Lower leg skin (tissue), 3 donors: ENCODE data around the gene ZFP57.

Source experiments
- POLR2A ChIP-seq, 2 donors: fragments of 450-650 bp; IDR thresholded peaks; one replicate each; pipeline ENCODE4 v1.6.1; 2016 to 2017; ENCODE audit warnings: antibody characterized with exemption in 2 of 2, mild to moderate bottlenecking in 1 of 2, moderate library complexity in 1 of 2
- TF ChIP-seq, protein P1 (sequence below), 3 donors: fragments of 450-650 bp; IDR thresholded peaks; one replicate each; pipeline ENCODE4 v1.5.1; 2016; ENCODE audit warnings: antibody characterized with exemption in 3 of 3, mild to moderate bottlenecking in 3 of 3, moderate library complexity in 2 of 3

DNA sequence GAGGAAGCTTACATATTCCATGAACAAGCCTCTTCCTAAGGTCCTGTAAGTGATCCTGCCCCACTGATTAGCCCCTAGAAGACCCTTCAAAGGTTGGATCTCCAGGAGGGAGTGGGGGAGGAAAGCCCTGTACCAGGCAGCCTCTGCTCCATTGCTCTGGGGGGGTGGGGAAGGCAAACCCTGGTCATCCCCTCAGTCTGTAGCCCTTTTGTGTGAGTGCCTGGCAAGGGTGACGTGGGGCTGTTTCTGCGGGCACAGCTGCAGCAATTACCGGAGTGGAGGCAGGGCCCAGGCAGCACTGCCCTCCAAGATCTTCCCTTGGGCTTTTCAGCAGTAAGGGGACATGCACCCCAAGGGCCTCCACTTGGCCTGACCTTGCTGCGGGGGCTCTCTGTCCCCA is 24.2 kb downstream of the ZFP57 start, which contains the start of gene MOG:
- TF ChIP-seq, protein P1, sequence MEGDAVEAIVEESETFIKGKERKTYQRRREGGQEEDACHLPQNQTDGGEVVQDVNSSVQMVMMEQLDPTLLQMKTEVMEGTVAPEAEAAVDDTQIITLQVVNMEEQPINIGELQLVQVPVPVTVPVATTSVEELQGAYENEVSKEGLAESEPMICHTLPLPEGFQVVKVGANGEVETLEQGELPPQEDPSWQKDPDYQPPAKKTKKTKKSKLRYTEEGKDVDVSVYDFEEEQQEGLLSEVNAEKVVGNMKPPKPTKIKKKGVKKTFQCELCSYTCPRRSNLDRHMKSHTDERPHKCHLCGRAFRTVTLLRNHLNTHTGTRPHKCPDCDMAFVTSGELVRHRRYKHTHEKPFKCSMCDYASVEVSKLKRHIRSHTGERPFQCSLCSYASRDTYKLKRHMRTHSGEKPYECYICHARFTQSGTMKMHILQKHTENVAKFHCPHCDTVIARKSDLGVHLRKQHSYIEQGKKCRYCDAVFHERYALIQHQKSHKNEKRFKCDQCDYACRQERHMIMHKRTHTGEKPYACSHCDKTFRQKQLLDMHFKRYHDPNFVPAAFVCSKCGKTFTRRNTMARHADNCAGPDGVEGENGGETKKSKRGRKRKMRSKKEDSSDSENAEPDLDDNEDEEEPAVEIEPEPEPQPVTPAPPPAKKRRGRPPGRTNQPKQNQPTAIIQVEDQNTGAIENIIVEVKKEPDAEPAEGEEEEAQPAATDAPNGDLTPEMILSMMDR (IDR thresholded peaks at IDR 0.05), result no peak
- no peak for TF ChIP-seq POLR2A (IDR thresholded peaks at IDR 0.05)
